Measurements from ENCODE around the gene ADCY1.

ADCY1 gene

DNA sequence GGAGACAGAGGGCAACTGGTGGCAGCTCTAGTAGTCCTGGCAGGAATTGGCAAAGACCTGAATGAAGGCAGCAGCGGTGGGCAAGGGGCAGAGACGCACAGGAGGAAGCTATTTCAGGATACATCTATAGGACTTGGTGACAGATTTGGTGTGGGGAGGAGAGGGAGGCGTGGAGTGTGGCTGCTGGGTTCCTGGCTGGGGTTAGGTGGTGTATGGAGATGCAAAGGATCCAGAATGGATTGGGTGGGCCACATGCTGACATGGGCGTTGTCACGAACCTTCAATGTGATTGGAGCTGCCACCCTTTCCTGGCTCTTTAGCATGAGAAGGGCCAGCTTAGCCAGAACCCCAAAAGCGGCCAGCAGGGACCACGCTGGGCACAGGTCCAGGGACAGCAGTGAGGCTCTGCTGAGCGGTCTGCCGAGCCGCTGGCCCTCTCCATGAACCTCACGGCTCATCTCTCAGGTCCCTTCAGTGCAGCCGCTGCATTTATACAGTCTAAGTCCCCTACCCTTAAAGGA, 10.2 kb upstream of the ADCY1 start:
- TF ChIP-seq, protein P1, sequence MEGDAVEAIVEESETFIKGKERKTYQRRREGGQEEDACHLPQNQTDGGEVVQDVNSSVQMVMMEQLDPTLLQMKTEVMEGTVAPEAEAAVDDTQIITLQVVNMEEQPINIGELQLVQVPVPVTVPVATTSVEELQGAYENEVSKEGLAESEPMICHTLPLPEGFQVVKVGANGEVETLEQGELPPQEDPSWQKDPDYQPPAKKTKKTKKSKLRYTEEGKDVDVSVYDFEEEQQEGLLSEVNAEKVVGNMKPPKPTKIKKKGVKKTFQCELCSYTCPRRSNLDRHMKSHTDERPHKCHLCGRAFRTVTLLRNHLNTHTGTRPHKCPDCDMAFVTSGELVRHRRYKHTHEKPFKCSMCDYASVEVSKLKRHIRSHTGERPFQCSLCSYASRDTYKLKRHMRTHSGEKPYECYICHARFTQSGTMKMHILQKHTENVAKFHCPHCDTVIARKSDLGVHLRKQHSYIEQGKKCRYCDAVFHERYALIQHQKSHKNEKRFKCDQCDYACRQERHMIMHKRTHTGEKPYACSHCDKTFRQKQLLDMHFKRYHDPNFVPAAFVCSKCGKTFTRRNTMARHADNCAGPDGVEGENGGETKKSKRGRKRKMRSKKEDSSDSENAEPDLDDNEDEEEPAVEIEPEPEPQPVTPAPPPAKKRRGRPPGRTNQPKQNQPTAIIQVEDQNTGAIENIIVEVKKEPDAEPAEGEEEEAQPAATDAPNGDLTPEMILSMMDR (IDR thresholded peaks at IDR 0.05; ENCODE audit: insufficient read depth, low read length, missing control alignments), result no peak
- DNase-seq (ENCODE audit: low read depth, low spot score), result no peak
- ChIA-PET POLR2A (no interaction called here), CTCF (no interaction called here)
- H3K4me3 ChIP-seq (ENCODE audit: low read depth, low read length), result no peak overlapping the region

GRCh38 chr7:45564485-45564884, 9.7 kb upstream of the ADCY1 start:
- TF ChIP-seq, protein P1 (IDR thresholded peaks at IDR 0.05; ENCODE audit: insufficient read depth, low read length, missing control alignments), result no peak
- DNase-seq (ENCODE audit: low read depth, low spot score), result no peak
- CTCF ChIA-PET, result no interaction called here

DNA sequence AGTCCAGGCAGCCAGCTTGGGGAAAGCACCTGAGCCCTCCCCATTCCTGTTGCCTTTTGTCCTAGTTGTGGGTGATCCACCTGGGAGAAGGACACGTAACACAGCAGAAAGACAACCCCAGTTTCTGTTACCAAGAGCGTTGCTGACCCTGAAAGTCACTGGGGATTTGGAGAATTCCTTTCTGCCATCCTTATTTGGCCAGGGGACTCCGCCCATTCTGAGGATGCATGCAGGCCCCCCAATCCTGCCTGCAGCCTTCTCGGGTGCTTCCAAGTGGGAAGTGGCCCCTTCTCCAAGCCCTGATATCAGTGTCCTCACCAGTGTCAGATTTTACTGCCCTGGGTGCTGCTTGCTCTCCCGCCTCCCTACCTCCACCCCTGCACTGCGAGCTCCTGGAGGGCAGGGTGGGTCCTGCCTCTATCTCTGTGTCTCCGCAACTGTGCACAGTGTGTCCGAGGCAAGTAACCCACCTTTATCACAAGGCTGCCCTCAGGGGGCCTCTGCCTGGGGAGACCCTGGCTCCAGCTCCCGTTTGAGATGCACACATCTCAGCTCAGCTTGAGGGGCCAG, 9.2 kb upstream of the ADCY1 start:
- ChIA-PET CTCF (no interaction called here), POLR2A (no interaction called here)
- DNase-seq (ENCODE audit: low read depth, low spot score), result no peak
- no peak overlapping the region for H3K4me3 ChIP-seq (ENCODE audit: low read depth, low read length)
- TF ChIP-seq, protein P1 (IDR thresholded peaks at IDR 0.05; ENCODE audit: insufficient read depth, low read length, missing control alignments), result no peak

More at GRCh38 chr7:45564485-45564884, 9.7 kb upstream of the ADCY1 start:
- no peak overlapping the region for H3K4me3 ChIP-seq (ENCODE audit: low read depth, low read length)
- POLR2A ChIA-PET, result no interaction called here

- H3K4me3 ChIP-seq (ENCODE audit: low read depth, low read length), result no peak overlapping the region
- CTCF ChIA-PET, result no interaction called here
- TF ChIP-seq, protein P1 (IDR thresholded peaks at IDR 0.05; ENCODE audit: insufficient read depth, low read length, missing control alignments), result no peak
- POLR2A ChIA-PET, result no interaction called here
- DNase-seq (ENCODE audit: low read depth, low spot score), result no peak
These were observed 7.8 kb upstream of the ADCY1 start for GRCh38 chr7:45566386-45566785.

- TF ChIP-seq, protein P1 (IDR thresholded peaks at IDR 0.05; ENCODE audit: insufficient read depth, low read length, missing control alignments), result no peak
- ChIA-PET POLR2A (no interaction called here), CTCF (no interaction called here)
- no peak for DNase-seq (ENCODE audit: low read depth, low spot score)
- no peak overlapping the region for H3K4me3 ChIP-seq (ENCODE audit: low read depth, low read length)
These were observed 7.2 kb upstream of the ADCY1 start for GRCh38 chr7:45566961-45567360.

- ChIA-PET CTCF (no interaction called here), POLR2A (interaction anchor here (0.7 kb wide), 1 partner anchor 816 kb away, joined by 3 read pairs; no protein-coding TSS in a partner anchor)
- TF ChIP-seq, protein P1 (IDR thresholded peaks at IDR 0.05; ENCODE audit: insufficient read depth, low read length, missing control alignments), result no peak
- no peak for DNase-seq (ENCODE audit: low read depth, low spot score)
- no peak overlapping the region for H3K4me3 ChIP-seq (ENCODE audit: low read depth, low read length)
These were observed 6.5 kb upstream of the ADCY1 start for GRCh38 chr7:45567713-45568112.

All from AG04449 (cell line).